Progenitor cell of endocrine pancreas (in vitro differentiated cells): ENCODE data around the gene CPT1C. TPM values are rescaled to one million over a fixed set of nuclear protein-coding genes. Genes with fewer than 3 reads are reported as not detected.

ENCODE experiments used
- DNase-seq: peaks from one replicate; pipeline ENCODE4 v3.0.0; 2021; ENCODE audit warnings: low spot score; ENCODE audit not compliant: unreplicated experiment
- H3K27ac Mint-ChIP-seq: 2 replicates; pipeline ENCODE4 v1.8.0; 2021; ENCODE audit warnings: mild to moderate bottlenecking, moderate library complexity, mixed read lengths
- H3K27me3 Mint-ChIP-seq: 2 replicates; pipeline ENCODE4 v1.8.0; 2021; ENCODE audit warnings: mixed read lengths
- H3K36me3 Mint-ChIP-seq: 2 replicates; pipeline ENCODE4 v1.8.0; 2022; ENCODE audit warnings: mixed read lengths; ENCODE audit not compliant: insufficient read depth
- H3K4me1 Mint-ChIP-seq: 2 replicates; pipeline ENCODE4 v1.8.0; 2021; ENCODE audit warnings: low read depth, mixed read lengths
- H3K4me3 Mint-ChIP-seq: 2 replicates; pipeline ENCODE4 v1.8.0; 2021; ENCODE audit warnings: low read depth, mild to moderate bottlenecking, moderate library complexity, mixed read lengths
- H3K9me3 Mint-ChIP-seq: 2 replicates; pipeline ENCODE4 v1.8.0; 2021; ENCODE audit warnings: low read depth, mixed read lengths
- total RNA-seq: library from RNA; stranded (reverse); gene quantifications from 2 replicates; pipeline ENCODE4 v1.2.1, GENCODE V29; 2021
- TF ChIP-seq, protein P1 (sequence below): fragments of 200-600 bp; sonication (generic); IDR thresholded peaks from one replicate; pipeline ENCODE4 v1.5.0; 2021; ENCODE audit warnings: antibody characterized with exemption, mild to moderate bottlenecking; ENCODE audit not compliant: unreplicated experiment

CPT1C gene
- total RNA-seq, 1 donor from 2014 or later = 49.9 TPM

DNA sequence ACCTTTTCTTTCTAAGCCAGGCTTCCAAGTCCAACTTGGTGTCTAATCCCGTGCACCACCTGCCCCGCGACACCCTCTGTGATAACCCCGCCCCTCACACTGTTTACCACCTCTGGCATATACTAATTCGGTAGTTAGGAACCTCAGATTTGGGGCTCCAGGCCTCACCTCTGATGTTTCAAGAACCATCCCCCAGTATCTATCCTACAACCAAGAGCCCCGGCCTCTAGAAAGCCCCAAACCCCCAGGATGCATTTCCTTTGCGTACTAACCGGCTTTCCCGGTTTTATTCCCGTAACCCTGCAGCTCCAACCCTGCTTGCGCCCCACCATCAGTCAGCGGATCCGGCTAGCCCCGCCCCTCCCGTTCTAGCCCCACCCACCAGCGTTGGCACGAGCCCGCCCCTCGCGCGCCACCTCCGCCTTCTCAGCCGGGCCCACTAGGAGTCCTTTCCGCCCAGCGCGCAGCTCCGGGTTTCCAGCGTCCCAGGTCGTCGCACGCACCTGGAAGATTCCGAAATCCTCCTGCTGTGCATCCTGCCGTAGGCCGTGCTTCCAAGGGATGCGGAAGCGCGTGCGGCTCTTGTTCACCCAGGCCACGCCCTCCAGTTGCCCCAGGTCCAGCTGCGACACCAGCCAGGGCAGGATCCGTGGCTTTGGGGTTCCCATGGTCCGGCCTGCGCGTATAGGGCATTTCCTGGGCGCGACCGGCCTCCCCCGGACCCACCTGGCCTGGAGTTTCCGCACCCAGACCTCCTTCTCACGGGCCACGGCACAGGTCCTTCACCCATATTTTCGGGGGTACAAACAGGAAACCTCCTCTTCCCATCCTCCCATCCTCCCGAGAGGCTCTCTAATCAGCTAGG is 26.5 kb upstream of the CPT1C start:
- Mint-ChIP-seq H3K9me3 (no peaks in the 10 kb centered on the region), H3K4me1 (peaks cover 23% of the 10 kb centered on the region), H3K27ac (peak overlapping the region; percentile 97), H3K27me3 (no peaks in the 10 kb centered on the region), H3K4me3 (peak overlapping the region; percentile 95), H3K36me3 (peaks cover 7% of the 10 kb centered on the region)
- DNase-seq = peak; percentile 86
- TF ChIP-seq, protein P1, sequence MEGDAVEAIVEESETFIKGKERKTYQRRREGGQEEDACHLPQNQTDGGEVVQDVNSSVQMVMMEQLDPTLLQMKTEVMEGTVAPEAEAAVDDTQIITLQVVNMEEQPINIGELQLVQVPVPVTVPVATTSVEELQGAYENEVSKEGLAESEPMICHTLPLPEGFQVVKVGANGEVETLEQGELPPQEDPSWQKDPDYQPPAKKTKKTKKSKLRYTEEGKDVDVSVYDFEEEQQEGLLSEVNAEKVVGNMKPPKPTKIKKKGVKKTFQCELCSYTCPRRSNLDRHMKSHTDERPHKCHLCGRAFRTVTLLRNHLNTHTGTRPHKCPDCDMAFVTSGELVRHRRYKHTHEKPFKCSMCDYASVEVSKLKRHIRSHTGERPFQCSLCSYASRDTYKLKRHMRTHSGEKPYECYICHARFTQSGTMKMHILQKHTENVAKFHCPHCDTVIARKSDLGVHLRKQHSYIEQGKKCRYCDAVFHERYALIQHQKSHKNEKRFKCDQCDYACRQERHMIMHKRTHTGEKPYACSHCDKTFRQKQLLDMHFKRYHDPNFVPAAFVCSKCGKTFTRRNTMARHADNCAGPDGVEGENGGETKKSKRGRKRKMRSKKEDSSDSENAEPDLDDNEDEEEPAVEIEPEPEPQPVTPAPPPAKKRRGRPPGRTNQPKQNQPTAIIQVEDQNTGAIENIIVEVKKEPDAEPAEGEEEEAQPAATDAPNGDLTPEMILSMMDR = peak; percentile 19

DNA sequence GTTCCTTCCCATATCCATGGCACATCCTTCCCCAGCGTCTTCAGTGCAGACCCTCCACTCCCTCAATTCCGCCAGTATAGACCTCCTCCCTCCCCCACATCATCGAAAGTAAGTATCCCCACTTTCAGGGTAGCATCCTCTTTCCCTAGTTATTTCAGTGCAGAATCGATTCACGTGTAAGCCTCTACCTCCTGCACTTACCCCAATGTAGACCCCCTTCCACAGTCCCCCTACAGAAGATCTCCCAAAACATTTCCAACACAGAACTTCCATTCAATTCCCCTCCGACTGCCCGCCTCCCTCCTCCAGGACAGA is 25.9 kb upstream of the CPT1C start:
- Mint-ChIP-seq H3K4me3 (peak overlapping the region; percentile 95), H3K9me3 (no peaks in the 10 kb centered on the region), H3K36me3 (peaks cover 9% of the 10 kb centered on the region), H3K27me3 (no peaks in the 10 kb centered on the region), H3K4me1 (peaks cover 23% of the 10 kb centered on the region), H3K27ac (peak overlapping the region; percentile 97)
- TF ChIP-seq, protein P1 = no peak
- DNase-seq = no peak

DNA sequence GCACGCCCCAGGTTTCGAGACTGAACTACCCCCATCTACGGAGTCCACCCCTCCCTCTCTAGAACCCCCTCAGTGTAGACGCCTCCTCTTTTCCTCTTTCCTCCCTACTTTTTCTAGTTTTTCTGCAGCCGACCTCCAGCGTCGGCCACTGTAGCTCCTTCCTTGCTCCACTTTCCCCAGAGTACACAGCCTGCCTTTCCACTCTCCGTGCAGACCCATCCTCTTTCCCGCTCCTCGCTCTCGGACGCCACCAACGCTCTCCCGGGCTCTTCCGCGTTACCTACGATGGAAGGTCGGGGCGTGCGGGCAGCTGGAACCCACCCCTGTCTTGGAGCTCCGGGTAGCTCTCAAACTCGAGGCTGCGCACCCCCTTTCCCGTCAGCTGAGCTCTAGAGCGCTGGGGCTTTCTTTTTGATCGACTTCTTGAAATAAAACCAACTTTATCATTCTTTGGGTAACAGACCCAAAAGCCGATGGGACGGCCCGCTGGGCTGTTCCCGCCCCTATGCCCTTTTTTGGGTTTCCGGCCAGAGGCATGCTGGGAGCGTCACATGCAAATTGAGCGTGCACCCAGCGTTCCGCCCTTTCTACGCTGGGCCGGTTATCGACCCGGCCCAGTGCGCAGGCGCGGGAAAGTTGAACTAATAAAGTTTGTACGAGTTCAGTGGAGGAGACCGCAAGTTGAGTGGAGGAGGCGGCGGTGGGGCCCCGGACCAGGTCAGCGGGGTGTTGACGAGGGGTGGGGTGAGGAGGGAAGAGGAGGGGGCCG is 25.4 kb upstream of the CPT1C start, which contains the start of the genes BCL2L12 and IRF3:
Gene BCL2L12 (plus strand): TSS at position 583 of the 769 bp plus-strand sequence. CDS start 760 bp downstream, outside the sequence.
Gene IRF3 (minus strand): TSS at position 507 of the 769 bp plus-strand sequence. CDS start 1,019 bp downstream, outside the sequence.
- Mint-ChIP-seq H3K27ac (peak within 1 kb of the TSS; percentile 97), H3K4me1 (peaks cover 23% of the 10 kb centered on the region), H3K4me3 (peak within 1 kb of the TSS; percentile 95), H3K36me3 (peaks cover 5% of the 10 kb centered on the region), H3K27me3 (no peaks in the 10 kb centered on the region), H3K9me3 (no peaks in the 10 kb centered on the region)
- peak; percentile 97 for DNase-seq
- TF ChIP-seq, protein P1 = no peak

DNA sequence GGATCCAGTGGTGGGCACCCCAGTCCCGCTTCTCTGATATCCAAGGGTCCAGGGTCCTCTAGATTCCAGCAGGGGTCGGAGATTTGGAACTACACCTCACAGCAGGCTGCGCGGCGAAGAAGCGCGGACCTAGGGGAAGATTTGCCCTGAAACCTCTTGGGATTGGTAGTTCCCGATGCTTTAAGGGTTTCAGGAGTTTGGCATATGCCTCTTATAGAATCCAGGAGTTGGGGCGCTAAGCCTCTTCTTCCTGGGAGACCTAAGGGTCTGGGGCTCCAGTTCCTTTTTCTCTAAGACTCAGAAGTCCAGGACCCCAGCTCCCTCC is 24.8 kb upstream of the CPT1C start:
- peaks cover 23% of the 10 kb centered on the region for H3K4me1 Mint-ChIP-seq
- peak overlapping the region; percentile 95 for H3K4me3 Mint-ChIP-seq
- DNase-seq = no peak
- H3K27me3 Mint-ChIP-seq = no peaks in the 10 kb centered on the region
- H3K36me3 Mint-ChIP-seq = peaks cover 5% of the 10 kb centered on the region
- peak overlapping the region; percentile 97 for H3K27ac Mint-ChIP-seq
- TF ChIP-seq, protein P1 = peak; percentile 25
- no peaks in the 10 kb centered on the region for H3K9me3 Mint-ChIP-seq

DNA sequence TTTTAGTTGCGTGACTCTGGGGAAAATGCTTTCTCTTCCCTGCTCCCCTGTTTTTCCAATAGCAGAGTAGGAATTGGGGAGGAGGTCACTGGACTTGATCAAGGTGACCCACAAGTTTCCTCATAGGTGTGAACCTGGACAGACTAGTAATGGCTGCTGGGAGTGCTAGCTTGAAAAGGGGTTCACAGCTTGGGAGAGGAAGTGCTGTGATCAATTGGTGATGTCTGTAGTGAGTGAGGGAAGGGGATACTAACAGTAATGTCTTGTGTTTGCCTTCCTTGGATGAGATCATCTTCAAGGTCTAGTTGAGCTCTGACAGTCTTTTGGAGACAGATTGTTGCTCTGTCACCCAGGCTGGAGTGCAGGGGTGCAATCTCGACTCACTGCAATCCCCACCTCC is 23.4 kb upstream of the CPT1C start:
- Mint-ChIP-seq H3K9me3 (no peaks in the 10 kb centered on the region), H3K4me1 (peaks cover 31% of the 10 kb centered on the region), H3K4me3 (peak overlapping the region; percentile 95), H3K27me3 (no peaks in the 10 kb centered on the region), H3K36me3 (peaks cover 8% of the 10 kb centered on the region), H3K27ac (peak overlapping the region; percentile 49)
- no peak for DNase-seq
- TF ChIP-seq, protein P1 = no peak
